ENCODE measurements around the gene FAM184B.
"Not testable (repeated sequence)": the region's sequence is repeated elsewhere in the genome, so short reads cannot be mapped to it uniquely, and the experiment has no call there.

The FAM184B gene

GRCh38 chr4:17718471-17718870 is 63.0 kb downstream of the FAM184B start:
- no peak for DNase-seq (ENCODE audit: low spot score)

DNA sequence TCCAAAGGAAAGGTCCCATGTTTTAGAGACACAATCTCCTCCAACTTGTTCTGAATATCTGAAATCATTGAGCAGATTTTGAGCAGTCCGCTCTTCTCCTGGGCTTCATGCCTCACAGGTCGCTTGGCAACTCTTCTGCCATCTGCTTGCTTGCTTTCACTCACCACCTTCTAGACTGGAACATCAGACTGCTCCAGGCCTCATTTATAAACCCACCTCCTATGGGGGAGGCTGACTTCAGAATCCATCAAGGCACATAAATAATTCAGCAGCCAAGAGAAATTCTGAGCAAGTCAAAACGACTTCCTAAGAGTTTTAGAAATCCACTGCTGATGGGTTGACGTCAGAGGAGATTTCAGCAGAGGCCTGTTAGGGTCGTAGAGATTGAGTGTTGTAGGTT is 64.1 kb downstream of the FAM184B start:
- DNase-seq (ENCODE audit: low spot score), result no peak

DNA sequence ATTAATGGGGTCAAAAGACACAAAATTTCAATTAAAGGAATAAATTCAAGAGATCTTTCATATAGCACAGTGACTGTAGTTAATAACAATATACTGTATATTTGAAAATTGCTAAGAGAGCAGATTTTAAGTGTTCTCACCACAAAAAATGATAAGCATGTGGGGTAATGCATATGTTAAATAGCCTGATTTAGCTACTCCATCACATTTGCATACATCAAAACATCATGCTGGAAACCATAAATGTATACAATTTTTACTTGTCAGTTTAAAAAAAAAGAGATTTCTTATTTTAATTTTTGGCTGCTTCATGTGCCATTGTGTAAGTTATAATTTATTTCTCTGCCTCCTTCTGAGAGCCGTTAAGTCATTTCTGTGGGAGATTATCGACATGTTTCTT is 65.9 kb downstream of the FAM184B start:
- DNase-seq (ENCODE audit: low spot score), result no peak

- no peak for DNase-seq (ENCODE audit: low spot score)
Measured at GRCh38 chr4:17713779-17714178, 67.6 kb downstream of the FAM184B start.

- DNase-seq (ENCODE audit: low spot score), result no peak
Measured at GRCh38 chr4:17712166-17712565, 69.3 kb downstream of the FAM184B start.

DNA sequence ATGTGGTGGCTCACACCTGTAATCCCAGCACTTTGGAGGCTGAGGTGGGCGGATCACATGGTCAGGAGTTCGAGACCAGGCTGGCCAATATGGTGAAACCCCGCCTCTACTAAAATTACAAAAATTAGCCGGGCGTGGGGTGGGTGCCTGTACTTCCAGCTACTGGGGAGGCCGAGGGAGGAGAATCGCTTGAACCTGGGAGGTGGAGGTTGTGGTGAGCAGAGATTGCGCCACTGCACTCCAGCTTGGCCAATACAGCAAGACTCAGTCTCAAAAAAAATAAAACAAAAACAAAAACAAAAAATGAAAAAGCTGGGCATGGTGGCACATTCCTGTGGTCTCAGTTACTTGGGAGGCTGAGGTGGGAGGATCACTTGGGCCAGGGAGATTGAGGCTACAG is 70.2 kb downstream of the FAM184B start:
- not testable (repeated sequence) for DNase-seq (ENCODE audit: low spot score)

DNA sequence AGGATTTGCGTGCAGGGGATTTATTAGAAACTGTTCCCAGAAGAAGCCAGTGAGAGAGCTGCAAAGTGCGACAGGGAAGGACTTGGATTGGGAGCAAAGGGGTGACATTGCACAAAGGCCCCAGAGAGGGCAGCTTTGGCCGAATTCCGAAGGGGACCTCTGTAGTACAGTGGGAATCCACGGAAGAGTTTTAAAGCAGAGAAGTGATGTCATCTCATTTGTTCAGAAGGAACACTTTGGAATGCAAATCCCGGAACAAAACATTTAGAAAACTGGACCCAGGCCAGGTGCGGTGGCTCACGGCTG is 71.7 kb downstream of the FAM184B start:
- DNase-seq (ENCODE audit: low spot score), result no peak

GRCh38 chr4:17708992-17709762 is 72.2 kb downstream of the FAM184B start:
- DNase-seq (ENCODE audit: low spot score), result no peak

GRCh38 chr4:17707671-17708070 is 73.8 kb downstream of the FAM184B start:
- DNase-seq (ENCODE audit: low spot score), result no peak

DNA sequence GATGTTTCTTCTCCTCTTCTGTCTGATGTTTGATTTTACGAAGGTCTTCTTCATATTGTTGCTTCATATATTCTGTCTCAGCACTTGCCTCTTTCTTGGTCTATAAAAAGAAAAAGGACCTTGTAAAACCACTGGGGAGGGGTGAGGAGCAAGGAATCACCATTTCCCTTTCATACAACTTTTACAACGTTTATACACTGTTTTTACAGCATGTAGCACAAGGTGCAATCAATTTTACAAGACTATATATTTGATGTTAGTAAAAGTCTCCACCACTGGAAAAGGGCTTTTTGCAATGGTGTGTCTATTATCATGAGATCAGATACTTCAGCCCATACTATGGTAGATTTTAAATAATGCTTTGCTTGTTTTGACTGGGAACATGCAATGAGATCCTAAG is 76.3 kb downstream of the FAM184B start:
- no peak for DNase-seq (ENCODE audit: low spot score)

GRCh38 chr4:17704020-17704650 is 77.3 kb downstream of the FAM184B start:
- DNase-seq (ENCODE audit: low spot score), result no peak

DNA sequence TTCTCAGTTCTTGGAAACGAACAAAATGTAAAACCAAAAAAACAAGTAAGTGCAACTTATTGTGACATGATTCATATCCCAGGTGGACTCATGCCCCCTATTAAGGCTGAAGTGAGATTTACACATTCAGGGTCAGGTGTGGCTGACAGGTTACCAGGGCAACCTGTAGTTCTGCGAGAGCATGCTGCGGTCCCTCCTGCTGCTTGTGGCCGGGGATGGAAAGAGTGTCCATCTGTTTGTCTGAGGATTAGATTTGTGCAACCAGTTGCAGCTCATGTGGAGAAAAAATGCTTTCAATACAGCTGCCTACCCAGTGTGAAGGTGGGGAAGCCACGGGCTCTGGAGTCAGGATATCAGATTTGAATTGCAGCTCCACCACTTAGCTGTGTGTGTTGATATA is 78.8 kb downstream of the FAM184B start:
- no peak for DNase-seq (ENCODE audit: low spot score)

DNA sequence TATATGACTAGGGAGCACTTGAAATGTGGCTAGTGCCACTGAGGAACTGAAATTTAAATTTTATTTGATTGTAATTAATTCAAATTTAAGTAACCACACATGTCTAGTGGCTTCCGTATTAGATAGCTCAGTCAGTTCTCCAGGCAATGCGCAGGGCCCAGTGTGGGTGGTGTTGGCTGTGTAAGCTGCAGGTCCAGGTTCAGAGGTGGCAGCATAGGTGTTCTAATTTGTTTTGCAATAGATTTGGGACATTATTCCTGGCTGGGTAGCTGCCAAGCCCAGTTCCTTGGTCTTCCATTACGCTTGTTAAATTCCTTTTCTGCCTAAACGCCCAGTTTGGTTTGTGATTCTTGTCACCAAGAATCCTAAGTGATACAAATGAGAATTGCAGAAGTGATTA is 79.5 kb downstream of the FAM184B start:
- no peak for DNase-seq (ENCODE audit: low spot score)

GRCh38 chr4:17701138-17701839 is 80.1 kb downstream of the FAM184B start:
- no peak for DNase-seq (ENCODE audit: low spot score)

DNA sequence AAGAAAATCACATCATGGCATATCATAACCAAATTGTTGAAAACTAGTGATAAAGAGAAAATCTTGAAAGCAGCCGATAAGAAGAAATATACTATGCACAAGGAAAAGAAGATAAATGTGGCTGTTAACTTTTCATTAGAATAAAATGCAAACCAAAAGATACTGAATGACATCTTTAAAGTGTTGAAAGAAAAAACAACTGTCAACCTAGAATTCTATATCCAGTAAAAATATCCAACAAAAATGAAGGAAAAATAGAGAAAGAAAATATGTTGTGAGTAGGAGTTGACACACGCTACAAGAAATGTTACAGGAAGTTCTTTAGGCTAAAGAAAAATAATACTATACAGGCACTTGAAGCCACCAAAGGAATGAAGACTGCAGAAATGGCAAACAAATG is 82.0 kb downstream of the FAM184B start:
- no peak for DNase-seq (ENCODE audit: low spot score)

GRCh38 chr4:17698116-17698515 is 83.3 kb downstream of the FAM184B start:
- no peak for DNase-seq (ENCODE audit: low spot score)

DNA sequence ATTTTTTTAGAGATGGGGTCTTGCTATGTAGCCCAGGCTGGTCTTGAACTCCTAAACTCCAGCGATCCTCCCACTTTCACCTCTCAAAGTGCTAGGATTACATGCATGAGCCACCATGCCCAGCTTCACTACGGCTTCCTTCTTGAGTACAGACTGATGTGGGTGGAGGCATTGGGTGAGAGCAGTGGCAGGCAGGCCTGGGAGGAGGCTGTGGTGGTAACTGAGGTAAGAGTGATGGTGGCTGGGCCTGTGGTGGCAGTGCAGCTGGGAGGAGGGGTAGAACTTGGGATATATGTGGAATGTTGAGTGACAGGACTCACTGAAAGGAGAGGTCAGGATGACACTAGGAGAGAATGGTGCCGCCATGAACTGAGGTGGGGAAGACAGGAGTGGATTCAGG is 86.1 kb downstream of the FAM184B start:
- no peak for DNase-seq (ENCODE audit: low spot score)

DNA sequence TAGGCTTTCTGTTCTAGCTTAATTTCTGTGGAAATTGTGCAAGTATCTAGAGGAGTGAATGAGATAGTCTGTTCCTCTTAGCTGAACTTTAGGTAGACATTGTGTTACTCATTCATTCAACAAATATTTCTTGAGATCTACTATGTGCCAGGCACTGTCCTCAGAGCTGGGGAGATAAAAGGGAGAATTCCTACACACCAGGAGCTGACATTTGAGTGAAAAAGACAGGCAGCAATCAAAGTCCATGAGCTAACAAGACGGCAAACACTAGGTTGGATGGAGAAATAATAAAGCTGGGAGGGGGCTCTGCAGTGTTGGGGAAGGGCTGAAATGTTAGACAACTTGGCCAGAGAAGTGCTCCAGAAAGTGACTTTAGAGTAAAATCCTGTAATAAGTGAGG is 86.9 kb downstream of the FAM184B start:
- no peak for DNase-seq (ENCODE audit: low spot score)

DNA sequence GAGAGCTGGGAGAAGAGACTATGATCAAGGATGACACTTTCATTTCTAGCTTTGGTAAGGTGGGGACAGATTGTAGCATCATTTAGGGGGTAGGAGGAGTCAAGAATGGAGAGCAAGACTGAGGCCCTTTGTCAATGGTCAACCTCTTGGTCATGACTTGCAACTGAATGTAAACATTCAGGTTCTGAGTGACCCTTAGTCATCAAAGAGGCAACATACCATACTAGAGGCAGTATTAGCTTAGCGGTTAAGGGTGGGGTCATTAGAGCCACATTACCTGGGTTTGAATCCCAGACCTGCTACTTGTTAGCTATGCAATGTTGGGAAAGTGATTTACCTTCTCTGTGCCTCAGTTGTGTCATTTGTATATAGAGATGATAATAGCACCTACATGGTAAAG is 90.5 kb downstream of the FAM184B start:
- no peak for DNase-seq (ENCODE audit: low spot score)

DNA sequence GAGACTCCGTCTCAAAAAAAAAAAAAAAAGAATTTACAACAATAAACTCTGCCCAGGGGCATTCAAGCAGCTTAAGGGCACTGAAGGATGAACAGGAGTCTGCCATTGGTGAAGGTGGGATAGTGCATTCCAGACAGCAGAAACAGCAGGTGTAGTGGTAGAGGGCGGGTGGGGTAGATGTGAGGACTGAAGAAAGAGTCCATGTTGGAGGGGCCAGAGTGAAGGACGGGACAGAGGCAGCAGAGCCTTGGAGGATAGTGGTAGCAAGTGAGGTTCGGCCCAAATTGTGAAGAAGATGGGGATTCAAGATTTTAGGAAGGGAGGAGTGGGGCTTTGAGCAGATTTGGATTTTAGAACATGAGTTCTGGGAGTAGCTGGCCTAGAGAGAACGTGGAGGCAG is 91.3 kb downstream of the FAM184B start:
- no peak for DNase-seq (ENCODE audit: low spot score)

GRCh38 chr4:17688011-17688441 is 93.4 kb downstream of the FAM184B start:
- no peak for DNase-seq (ENCODE audit: low spot score)

- no peak for DNase-seq (ENCODE audit: low spot score)
Measured at GRCh38 chr4:17687237-17687857, 94.1 kb downstream of the FAM184B start.

- DNase-seq (ENCODE audit: low spot score), result not testable (repeated sequence)
Measured at GRCh38 chr4:17684648-17685047, 96.8 kb downstream of the FAM184B start.

All from hepatic stellate cell (primary cell).